OCI-LY7 (cell line): Measurements from ENCODE around the gene EIF2D. TPM values are rescaled to one million over a fixed set of nuclear protein-coding genes. Genes with fewer than 3 reads are reported as not detected.

ENCODE experiments used
- BruUV-seq: library from RNA; stranded (reverse); fragments of 400-500 nt; replicated peaks from 2 replicates; lab custom pipeline; 2021; lab: Mats Ljungman, UMichigan
- CTCF ChIA-PET: fragments of 300-600 bp; sonication (Branson Sonifier 250); formaldehyde crosslinking; loops from one replicate; lab custom pipeline; 2022; ENCODE audit warnings: antibody characterized with exemption; ENCODE audit not compliant: unreplicated experiment; lab: Charles Lee
- POLR2A ChIA-PET: fragments of 300-600 bp; sonication (Branson Sonifier 250); formaldehyde crosslinking; loops from one replicate; lab custom pipeline; 2022; ENCODE audit warnings: antibody characterized with exemption; lab: Charles Lee
- DNase-seq: peaks from one replicate; pipeline ENCODE4 v3.0.0-alpha.2; 2015; ENCODE audit warnings: low spot score
- H2AFZ ChIP-seq: fragments of 200-600 bp; sonication (generic), shearing (Covaris generic); 2 replicates; pipeline ENCODE4 v1.6.1; 2014; ENCODE audit warnings: mild to moderate bottlenecking, antibody characterized with exemption, low read length, moderate library complexity
- H3K27ac ChIP-seq: fragments of 200-600 bp; sonication (generic); 2 replicates; pipeline ENCODE4 v1.5.1; 2014; ENCODE audit warnings: mixed run types, low read depth, mild to moderate bottlenecking, moderate library complexity, low read length, inconsistent platforms; ENCODE audit not compliant: poor library complexity, severe bottlenecking
- H3K36me3 ChIP-seq: fragments of 200-600 bp; sonication (generic); 2 replicates; pipeline ENCODE4 v1.6.1; 2014; ENCODE audit warnings: mild to moderate bottlenecking, antibody characterized with exemption, low read length, moderate library complexity, mixed read lengths; ENCODE audit not compliant: insufficient read depth
- H3K4me1 ChIP-seq: fragments of 200-600 bp; sonication (generic); 2 replicates; pipeline ENCODE4 v1.5.1; 2014; ENCODE audit warnings: mild to moderate bottlenecking, low read length; ENCODE audit not compliant: insufficient read depth, poor library complexity, severe bottlenecking
- H3K4me2 ChIP-seq: fragments of 200-600 bp; sonication (generic); 2 replicates; pipeline ENCODE4 v1.6.1; 2014; ENCODE audit warnings: mild to moderate bottlenecking, low read length
- H3K4me3 ChIP-seq: fragments of 200-600 bp; sonication (generic); 2 replicates; pipeline ENCODE4 v1.5.1; 2014; ENCODE audit warnings: mild to moderate bottlenecking, low read depth, low read length; ENCODE audit not compliant: poor library complexity, severe bottlenecking
- H3K79me2 ChIP-seq: fragments of 200-600 bp; sonication (generic); 2 replicates; pipeline ENCODE4 v1.6.1; 2016; ENCODE audit warnings: low read depth, mild to moderate bottlenecking, low read length, moderate library complexity, mixed read lengths; ENCODE audit not compliant: insufficient read depth
- H3K9me2 ChIP-seq: fragments of 200-600 bp; sonication (generic); 2 replicates; pipeline ENCODE4 v1.6.1; 2016; ENCODE audit warnings: mild to moderate bottlenecking, low read length, mixed read lengths; ENCODE audit not compliant: insufficient read depth
- H3K9me3 ChIP-seq: fragments of 200-600 bp; sonication (generic); 2 replicates; pipeline ENCODE4 v1.6.1; 2014; ENCODE audit warnings: mild to moderate bottlenecking, mixed run types, low read length, mixed read lengths
- H4K20me1 ChIP-seq: fragments of 200-600 bp; sonication (generic); 2 replicates; pipeline ENCODE4 v1.6.1; 2014; ENCODE audit warnings: mild to moderate bottlenecking, antibody characterized with exemption, low read length, moderate library complexity, mixed read lengths; ENCODE audit not compliant: insufficient read depth
- EZH2phosphoT487 ChIP-seq: fragments of 200-600 bp; sonication (generic); IDR thresholded peaks from 2 replicates; pipeline ENCODE4 v1.6.1; 2018; ENCODE audit warnings: low read depth, borderline replicate concordance, mild to moderate bottlenecking, mixed run types, antibody characterized with exemption, low read length, moderate library complexity, mixed read lengths
- intact Hi-C: fragments of 100-400 bp; cut with micrococcal nuclease; formaldehyde crosslinking; loops from one replicate; pipeline ENCODE4 v1.10.0; 2022; ENCODE audit not compliant: unreplicated experiment
- total RNA-seq, 2 experiments: library from RNA; depleted of rRNA in 1 of 2; stranded (reverse); fragments of >200 nt in 1 of 2; shearing (Covaris generic) in 1 of 2; gene quantifications; 2 replicates each; pipeline ENCODE4 v1.2.3, GENCODE V29; 2014 to 2022
- TF ChIP-seq, protein P1 (sequence below): fragments of 200-600 bp; sonication (generic); conservative IDR thresholded peaks from 2 replicates; pipeline ENCODE4 v1.5.1; 2014; ENCODE audit warnings: mild to moderate bottlenecking, antibody characterized with exemption, low read length, moderate library complexity, mixed read lengths

EIF2D gene
- total RNA-seq, 2 experiments from 2014 or later, result 68.6 to 85.4 TPM

DNA sequence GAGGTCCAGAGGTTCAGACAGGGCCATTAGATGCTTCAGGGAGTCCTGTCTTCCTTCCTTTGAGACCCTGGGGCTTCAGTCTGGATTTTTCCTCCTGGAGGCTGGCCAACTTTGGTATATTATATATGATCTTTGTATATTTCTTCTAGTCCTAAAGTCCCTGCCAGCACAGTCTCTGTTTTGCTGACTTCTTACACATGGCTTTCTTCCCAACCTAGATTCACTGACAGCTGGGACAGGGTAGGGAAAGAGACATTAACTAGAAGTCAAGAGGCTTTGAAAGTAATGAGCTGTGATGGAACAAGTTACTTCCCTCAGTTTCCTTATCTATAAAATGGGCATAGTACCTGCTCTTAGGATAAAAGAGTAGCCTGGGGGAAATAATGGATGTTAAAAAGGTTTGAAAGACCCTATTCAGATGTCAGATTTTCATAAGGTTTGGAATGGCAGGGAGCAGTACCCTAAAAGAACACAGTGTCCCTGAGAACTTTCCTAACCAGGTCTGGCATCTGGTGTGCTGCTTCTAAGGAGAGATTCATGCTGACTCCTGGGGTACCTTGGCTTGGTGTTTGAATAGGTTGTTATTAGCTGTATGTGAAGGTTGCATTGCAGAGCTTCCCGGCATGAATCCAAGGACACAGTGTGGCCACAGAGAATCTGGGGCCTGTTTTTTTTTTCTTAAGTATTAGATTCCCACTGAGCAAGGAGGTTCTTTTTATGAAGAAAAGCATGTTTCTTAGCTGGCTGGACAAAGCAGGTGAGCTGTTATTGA, 57.4 kb downstream of the EIF2D start:
- no peaks in the 10 kb centered on the region for H4K20me1 ChIP-seq
- intact Hi-C loops, result loop anchor here (5.0 kb wide), 1 partner anchor 127 kb away; the partner anchor contains the start of gene MAPKAPK2
- no peak for DNase-seq
- H3K36me3 ChIP-seq, result no peaks in the 10 kb centered on the region
- no peaks in the 10 kb centered on the region for H3K9me2 ChIP-seq
- TF ChIP-seq EZH2phosphoT487, result no peak
- TF ChIP-seq, protein P1, sequence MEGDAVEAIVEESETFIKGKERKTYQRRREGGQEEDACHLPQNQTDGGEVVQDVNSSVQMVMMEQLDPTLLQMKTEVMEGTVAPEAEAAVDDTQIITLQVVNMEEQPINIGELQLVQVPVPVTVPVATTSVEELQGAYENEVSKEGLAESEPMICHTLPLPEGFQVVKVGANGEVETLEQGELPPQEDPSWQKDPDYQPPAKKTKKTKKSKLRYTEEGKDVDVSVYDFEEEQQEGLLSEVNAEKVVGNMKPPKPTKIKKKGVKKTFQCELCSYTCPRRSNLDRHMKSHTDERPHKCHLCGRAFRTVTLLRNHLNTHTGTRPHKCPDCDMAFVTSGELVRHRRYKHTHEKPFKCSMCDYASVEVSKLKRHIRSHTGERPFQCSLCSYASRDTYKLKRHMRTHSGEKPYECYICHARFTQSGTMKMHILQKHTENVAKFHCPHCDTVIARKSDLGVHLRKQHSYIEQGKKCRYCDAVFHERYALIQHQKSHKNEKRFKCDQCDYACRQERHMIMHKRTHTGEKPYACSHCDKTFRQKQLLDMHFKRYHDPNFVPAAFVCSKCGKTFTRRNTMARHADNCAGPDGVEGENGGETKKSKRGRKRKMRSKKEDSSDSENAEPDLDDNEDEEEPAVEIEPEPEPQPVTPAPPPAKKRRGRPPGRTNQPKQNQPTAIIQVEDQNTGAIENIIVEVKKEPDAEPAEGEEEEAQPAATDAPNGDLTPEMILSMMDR, result no peak
- H2AFZ ChIP-seq, result peak overlapping the region; percentile 24; the same call in 1 of the 2 replicates
- peaks cover 7% of the 10 kb centered on the region; the same call in 1 of the 2 replicates for H3K79me2 ChIP-seq
- no peak overlapping the region for H3K27ac ChIP-seq
- ChIA-PET CTCF (interaction anchor here (1.0 to 2.2 kb wide), 4 partner anchors 8 to 26 kb away, joined by 3 to 10 read pairs (median 6); no protein-coding TSS in a partner anchor), POLR2A (interaction anchor here (0.7 to 2.2 kb wide), 14 partner anchors 8 to 510 kb away, joined by 3 to 18 read pairs (median 3); no protein-coding TSS in a partner anchor)
- BruUV-seq, result no TSS peak
- no peaks in the 10 kb centered on the region for H3K9me3 ChIP-seq
- peaks cover 49% of the 10 kb centered on the region for H3K4me1 ChIP-seq
- H3K4me2 ChIP-seq, result peak overlapping the region; percentile 99
- H3K4me3 ChIP-seq, result no peak overlapping the region

DNA sequence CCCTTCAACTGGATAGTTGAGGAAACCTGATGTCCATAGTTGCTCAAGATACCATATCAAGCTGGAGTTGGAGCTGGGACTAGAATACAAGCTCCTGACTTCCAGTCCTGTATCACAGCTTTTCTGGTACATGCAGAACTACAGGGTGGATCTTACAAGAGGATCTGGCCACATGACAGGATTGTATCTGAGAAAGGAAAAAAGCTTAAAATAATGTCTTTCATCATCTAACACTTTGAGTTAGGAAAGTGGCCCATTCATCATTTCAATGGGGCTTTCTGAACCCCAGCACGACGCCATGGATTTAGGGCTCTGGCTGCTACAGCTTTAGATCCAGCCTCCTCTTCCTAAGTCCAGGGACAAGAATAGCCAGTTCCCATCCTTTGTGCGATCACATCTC, 58.1 kb downstream of the EIF2D start:
- H3K9me3 ChIP-seq, result no peaks in the 10 kb centered on the region
- no peak overlapping the region for H3K4me2 ChIP-seq
- CTCF ChIA-PET, result interaction anchor here (0.6 kb wide), 1 partner anchor 9 kb away, joined by 5 read pairs; no protein-coding TSS in a partner anchor
- intact Hi-C loops, result no loop called here
- TF ChIP-seq, protein P1, result no peak
- no peak for TF ChIP-seq EZH2phosphoT487
- no peaks in the 10 kb centered on the region for H3K36me3 ChIP-seq
- no peak overlapping the region for H2AFZ ChIP-seq
- BruUV-seq, result no TSS peak
- peaks cover 7% of the 10 kb centered on the region; the same call in 1 of the 2 replicates for H3K79me2 ChIP-seq
- POLR2A ChIA-PET, result interaction anchor here (0.9 to 2.2 kb wide), 5 partner anchors 9 to 84 kb away, joined by 3 to 18 read pairs (median 7); partner anchors contain the start of gene IKBKE
- H3K27ac ChIP-seq, result no peak overlapping the region
- peaks cover 43% of the 10 kb centered on the region for H3K4me1 ChIP-seq
- no peak overlapping the region for H3K4me3 ChIP-seq
- no peaks in the 10 kb centered on the region for H4K20me1 ChIP-seq
- H3K9me2 ChIP-seq, result no peaks in the 10 kb centered on the region
- DNase-seq, result no peak

DNA sequence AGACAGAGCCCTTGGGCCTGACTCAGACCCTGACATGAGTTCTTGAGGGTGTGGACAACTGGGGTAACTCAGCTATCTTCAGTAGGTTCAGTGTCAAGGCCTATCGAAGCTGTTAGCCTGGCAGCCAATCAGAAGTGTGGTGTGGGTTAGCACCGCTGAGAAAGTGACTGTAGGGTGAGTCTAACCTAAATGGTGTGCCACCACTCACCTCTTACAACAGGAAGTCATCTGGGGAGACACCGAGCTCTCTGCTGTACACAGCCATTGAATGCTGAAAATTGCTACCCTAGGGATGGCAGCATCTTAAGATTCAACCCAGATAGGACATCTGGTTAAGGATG, 60.3 kb downstream of the EIF2D start:
- POLR2A ChIA-PET, result interaction anchor here (1.0 kb wide), 1 partner anchor 15 kb away, joined by 6 read pairs; no protein-coding TSS in a partner anchor
- Histone ChIP-seq H3K4me2 (no peak overlapping the region), H3K79me2 (no peaks in the 10 kb centered on the region), H3K36me3 (no peaks in the 10 kb centered on the region), H3K4me3 (no peak overlapping the region), H3K9me2 (no peaks in the 10 kb centered on the region), H2AFZ (no peak overlapping the region), H3K4me1 (peaks cover 24% of the 10 kb centered on the region), H3K9me3 (no peaks in the 10 kb centered on the region), H3K27ac (no peak overlapping the region), H4K20me1 (no peaks in the 10 kb centered on the region)
- TF ChIP-seq, protein P1, result no peak
- TF ChIP-seq EZH2phosphoT487, result no peak
- intact Hi-C loops, result no loop called here
- CTCF ChIA-PET, result interaction anchor here (1.4 kb wide), 1 partner anchor 29 kb away, joined by 4 read pairs; no protein-coding TSS in a partner anchor
- DNase-seq, result no peak
- BruUV-seq, result no TSS peak
